H9 (cell line): ENCODE data around the gene SLC10A2. TPM values are rescaled to one million over a fixed set of nuclear protein-coding genes. Genes with fewer than 3 reads are reported as not detected.

Experiments used
- DNase-seq: peaks from one replicate; pipeline ENCODE4 v3.0.0-alpha.2; 2017
- H2AFZ ChIP-seq: one replicate; pipeline ENCODE4 v1.6.1; 2013; ENCODE audit warnings: mild to moderate bottlenecking, low read length, control low read depth, moderate library complexity
- H2AK5ac ChIP-seq: 2 replicates; pipeline ENCODE4 v1.6.1; 2013; ENCODE audit warnings: low read length, control low read depth, mixed read lengths; ENCODE audit not compliant: insufficient read length
- H2BK120ac ChIP-seq: one replicate; pipeline ENCODE4 v1.6.1; 2013; ENCODE audit warnings: low read depth, mild to moderate bottlenecking, low read length, control low read depth, inconsistent platforms; ENCODE audit not compliant: poor library complexity, severe bottlenecking
- H2BK12ac ChIP-seq: 2 replicates; pipeline ENCODE4 v1.6.1; 2013; ENCODE audit warnings: low read length, control low read depth, mixed read lengths, low read depth; ENCODE audit not compliant: insufficient read length
- H2BK15ac ChIP-seq: 2 replicates; pipeline ENCODE4 v1.6.1; 2013; ENCODE audit warnings: low read depth, low read length, control low read depth
- H2BK20ac ChIP-seq: one replicate; pipeline ENCODE4 v1.6.1; 2013; ENCODE audit warnings: low read depth, mild to moderate bottlenecking, low read length, control low read depth, inconsistent platforms; ENCODE audit not compliant: poor library complexity, severe bottlenecking
- H2BK5ac ChIP-seq: 2 replicates; pipeline ENCODE4 v1.6.1; 2013; ENCODE audit warnings: low read length, control low read depth, mixed read lengths; ENCODE audit not compliant: insufficient read length
- H3K14ac ChIP-seq: 2 replicates; pipeline ENCODE4 v1.6.1; 2013; ENCODE audit warnings: low read length, control low read depth; ENCODE audit not compliant: insufficient read depth
- H3K18ac ChIP-seq: 2 replicates; pipeline ENCODE4 v1.6.1; 2013; ENCODE audit warnings: low read depth, mild to moderate bottlenecking, mixed read lengths, low read length, control low read depth; ENCODE audit not compliant: insufficient read length
- H3K23ac ChIP-seq: 2 replicates; pipeline ENCODE4 v1.6.1; 2013; ENCODE audit warnings: low read length, control low read depth, mixed read lengths, low read depth; ENCODE audit not compliant: insufficient read length
- H3K23me2 ChIP-seq: 2 replicates; pipeline ENCODE4 v1.6.1; 2013; ENCODE audit warnings: low read depth, mild to moderate bottlenecking, mixed read lengths, low read length, control low read depth; ENCODE audit not compliant: insufficient read length, poor library complexity, severe bottlenecking
- H3K27ac ChIP-seq: 2 replicates; pipeline ENCODE4 v1.5.1; 2013; ENCODE audit warnings: low read length, control low read depth, mixed read lengths, low read depth; ENCODE audit not compliant: insufficient read length
- H3K27me3 ChIP-seq: 2 replicates; pipeline ENCODE4 v1.6.1; 2013; ENCODE audit warnings: low read length, control low read depth, inconsistent platforms; ENCODE audit not compliant: insufficient read depth
- H3K4ac ChIP-seq: 2 replicates; pipeline ENCODE4 v1.6.1; 2013; ENCODE audit warnings: low read depth, mild to moderate bottlenecking, control low read depth, inconsistent platforms, low read length, moderate library complexity
- H3K4me1 ChIP-seq: 2 replicates; pipeline ENCODE4 v1.6.1; 2013; ENCODE audit warnings: low read length, control low read depth, inconsistent platforms; ENCODE audit not compliant: insufficient read depth
- H3K4me2 ChIP-seq: 2 replicates; pipeline ENCODE4 v1.6.1; 2013; ENCODE audit warnings: low read length, control low read depth, mixed read lengths; ENCODE audit not compliant: insufficient read length, insufficient read depth
- H3K56ac ChIP-seq: 2 replicates; pipeline ENCODE4 v1.6.1; 2013; ENCODE audit warnings: low read depth, mild to moderate bottlenecking, mixed read lengths, low read length, control low read depth; ENCODE audit not compliant: insufficient read length
- H3K79me1 ChIP-seq: 2 replicates; pipeline ENCODE4 v1.6.1; 2013; ENCODE audit warnings: low read depth, mild to moderate bottlenecking, moderate library complexity, low read length, control low read depth, inconsistent platforms; ENCODE audit not compliant: insufficient read depth, poor library complexity, severe bottlenecking
- H3K79me2 ChIP-seq: 2 replicates; pipeline ENCODE4 v1.6.1; 2013; ENCODE audit warnings: low read length, control low read depth, inconsistent platforms; ENCODE audit not compliant: insufficient read depth
- H3K9ac ChIP-seq: 2 replicates; pipeline ENCODE4 v1.6.1; 2013; ENCODE audit warnings: low read length, control low read depth, mixed read lengths; ENCODE audit not compliant: insufficient read length; ENCODE audit errors: extremely low read depth
- H3K9me3 ChIP-seq: one replicate; pipeline ENCODE4 v1.6.1; 2013; ENCODE audit warnings: low read depth, low read length, inconsistent platforms; ENCODE audit not compliant: control insufficient read depth
- H3T11ph ChIP-seq: one replicate; pipeline ENCODE4 v1.6.1; 2013; ENCODE audit warnings: mild to moderate bottlenecking, low read length, control low read depth, inconsistent platforms
- H4K20me1 ChIP-seq: one replicate; pipeline ENCODE4 v1.6.1; 2013; ENCODE audit not compliant: control insufficient read depth, insufficient read length, insufficient read depth
- H4K5ac ChIP-seq: 2 replicates; pipeline ENCODE4 v1.6.1; 2013; ENCODE audit warnings: low read depth, mild to moderate bottlenecking, mixed read lengths, low read length, control low read depth; ENCODE audit not compliant: insufficient read length
- H4K8ac ChIP-seq: replicated peaks from 2 replicates; pipeline ENCODE4 v1.6.1; 2013; ENCODE audit warnings: low read length, control low read depth, mixed read lengths, low read depth; ENCODE audit not compliant: insufficient read length
- H4K91ac ChIP-seq: 2 replicates; pipeline ENCODE4 v1.6.1; 2013; ENCODE audit warnings: low read depth, mild to moderate bottlenecking, moderate library complexity, mixed read lengths, low read length, control low read depth; ENCODE audit not compliant: insufficient read length
- H3K27ac Mint-ChIP-seq, 3 experiments: 2 replicates in 2 of 3; 3 replicates in 1 of 3; pipeline ENCODE4 v1.8.0; 2020 to 2021; ENCODE audit warnings: mixed read lengths in 3 of 3, mild to moderate bottlenecking in 1 of 3, moderate library complexity in 1 of 3
- H3K27me3 Mint-ChIP-seq: 2 replicates; pipeline ENCODE4 v1.8.0; 2021; ENCODE audit warnings: low read depth, mild to moderate bottlenecking, moderate library complexity, mixed read lengths
- H3K36me3 Mint-ChIP-seq, 3 experiments: 2 replicates in 2 of 3; 3 replicates in 1 of 3; pipeline ENCODE4 v1.8.0; 2020 to 2021; ENCODE audit warnings: low read depth in 3 of 3, mixed read lengths in 3 of 3; ENCODE audit not compliant: insufficient read depth in 1 of 3
- H3K4me1 Mint-ChIP-seq, 2 experiments: 2 replicates each; pipeline ENCODE4 v1.8.0; 2020; ENCODE audit warnings: mixed read lengths in 2 of 2
- H3K4me3 Mint-ChIP-seq, 2 experiments: 2 replicates in 1 of 2; 3 replicates in 1 of 2; pipeline ENCODE4 v1.8.0; 2020 to 2021; ENCODE audit warnings: mild to moderate bottlenecking in 2 of 2, mixed read lengths in 2 of 2, moderate library complexity in 1 of 2
- H3K9me3 Mint-ChIP-seq, 2 experiments: 2 replicates in 1 of 2; 3 replicates in 1 of 2; pipeline ENCODE4 v1.8.0; 2020; ENCODE audit warnings: mild to moderate bottlenecking in 2 of 2, mixed read lengths in 2 of 2, moderate library complexity in 1 of 2
- CTCF ChIP-seq: fragments of 200-600 bp; sonication (generic); conservative IDR thresholded peaks from 3 replicates; pipeline ENCODE4 v1.8.0; 2021; ENCODE audit warnings: antibody characterized with exemption, mild to moderate bottlenecking
- WGBS: extraction: QIAGEN DNeasy Blood & Tissue Kit; methylation state at CpG from one replicate; pipeline ENCODE4 v1.1.7; 2013; ENCODE audit warnings: missing lambda C conversion rate, low lambda C conversion rate, mixed read lengths; ENCODE audit not compliant: insufficient read length; ENCODE audit errors: extremely low coverage; 5-methylcytosine and 5-hydroxymethylcytosine counted together
- total RNA-seq: library from RNA; stranded (reverse); gene quantifications from 2 replicates; pipeline ENCODE4 v1.2.1, GENCODE V29; 2021

The SLC10A2 gene
- total RNA-seq, 1 experiment from 2014 or later, result not detected

- H4K5ac ChIP-seq, result no peak overlapping the region
- H4K20me1 ChIP-seq, result no peaks in the 10 kb centered on the region
- peaks cover 6 to 11% of the 10 kb centered on the region in 2 experiments for H3K9me3 Mint-ChIP-seq
- no peaks in the 10 kb centered on the region for H3K4me1 ChIP-seq
- no peak overlapping the region for H3K27ac ChIP-seq
- no peak overlapping the region for H2BK5ac ChIP-seq
- H3K14ac ChIP-seq, result no peak overlapping the region
- H2BK120ac ChIP-seq, result no peak overlapping the region
- H3K27me3 Mint-ChIP-seq, result no peaks in the 10 kb centered on the region
- no peak overlapping the region for H3K4me2 ChIP-seq
- H2BK20ac ChIP-seq, result no peak overlapping the region
- no peak overlapping the region for H3K4me3 Mint-ChIP-seq
- DNase-seq, result no peak
- TF ChIP-seq CTCF, result no peak
- H3K9me3 ChIP-seq, result no peaks in the 10 kb centered on the region
- H4K91ac ChIP-seq, result no peak overlapping the region
- no peaks in the 10 kb centered on the region for H3K79me1 ChIP-seq
- WGBS, result no CpG with 5 or more reads among the region's 3 CpGs
- no peak overlapping the region for H3T11ph ChIP-seq
- no peaks in the 10 kb centered on the region for H3K4me1 Mint-ChIP-seq
- H3K27ac Mint-ChIP-seq, result no peak overlapping the region
- no peaks in the 10 kb centered on the region for H3K27me3 ChIP-seq
- no peak overlapping the region for H2BK12ac ChIP-seq
- no peak overlapping the region for H3K18ac ChIP-seq
- H3K56ac ChIP-seq, result no peak overlapping the region
- no peak overlapping the region for H3K4ac ChIP-seq
- H3K9ac ChIP-seq, result no peak overlapping the region
- no peak overlapping the region for H2BK15ac ChIP-seq
- H3K36me3 Mint-ChIP-seq, result peaks cover 0 to 2% (median 0%) of the 10 kb centered on the region in 3 experiments; a peak in 4 of 7 replicates
- H4K8ac ChIP-seq, result no peak overlapping the region
- no peak overlapping the region for H2AK5ac ChIP-seq
- H3K23me2 ChIP-seq, result no peaks in the 10 kb centered on the region
- no peak overlapping the region for H3K23ac ChIP-seq
- no peak overlapping the region for H2AFZ ChIP-seq
- H3K79me2 ChIP-seq, result no peaks in the 10 kb centered on the region
Measured at GRCh38 chr13:103000157-103000556, 66.1 kb downstream of the SLC10A2 start.
